Measurements from ENCODE around the gene THSD4.

Gene THSD4

GRCh38 chr15:71468715-71469114 is 353.4 kb downstream of the THSD4 start:
- DNase-seq: no peak

- DNase-seq: no peak
Observed at GRCh38 chr15:71469413-71469812, 354.1 kb downstream of the THSD4 start.

GRCh38 chr15:71471347-71471746 is 356.1 kb downstream of the THSD4 start:
- no peak for DNase-seq

- no peak for DNase-seq
Observed at GRCh38 chr15:71472566-71472965, 357.3 kb downstream of the THSD4 start.

GRCh38 chr15:71473751-71474150 is 358.5 kb downstream of the THSD4 start:
- no peak for DNase-seq

GRCh38 chr15:71476823-71477222 is 361.6 kb downstream of the THSD4 start:
- no peak for DNase-seq

- DNase-seq: no peak
Observed at GRCh38 chr15:71480556-71480955, 365.3 kb downstream of the THSD4 start.

GRCh38 chr15:71484080-71484479 is 368.8 kb downstream of the THSD4 start:
- no peak for DNase-seq

- DNase-seq: peak; percentile 8
Observed at GRCh38 chr15:71485094-71485693, 369.9 kb downstream of the THSD4 start.

GRCh38 chr15:71489570-71489969 is 374.3 kb downstream of the THSD4 start:
- DNase-seq: no peak

GRCh38 chr15:71493526-71493925 is 378.3 kb downstream of the THSD4 start:
- no peak for DNase-seq

GRCh38 chr15:71494563-71495397 is 379.5 kb downstream of the THSD4 start:
- no peak for DNase-seq

GRCh38 chr15:71495398-71495780 is 380.1 kb downstream of the THSD4 start:
- DNase-seq: no peak

- DNase-seq: no peak
Observed at GRCh38 chr15:71496336-71496955, 381.2 kb downstream of the THSD4 start.

- DNase-seq: no peak
Observed at GRCh38 chr15:71501344-71502076, 386.2 kb downstream of the THSD4 start.

GRCh38 chr15:71502077-71502432 is 386.8 kb downstream of the THSD4 start:
- DNase-seq: no peak

- no peak for DNase-seq
Observed at GRCh38 chr15:71505962-71506361, 390.7 kb downstream of the THSD4 start.

GRCh38 chr15:71506946-71507345 is 391.7 kb downstream of the THSD4 start:
- no peak for DNase-seq

GRCh38 chr15:71508081-71508682 is 392.9 kb downstream of the THSD4 start:
- no peak for DNase-seq

- DNase-seq: no peak
Observed at GRCh38 chr15:71509139-71509538, 393.9 kb downstream of the THSD4 start.

GRCh38 chr15:71510763-71511162 is 395.5 kb downstream of the THSD4 start:
- DNase-seq: no peak

- DNase-seq: no peak
Observed at GRCh38 chr15:71511796-71512681, 396.8 kb downstream of the THSD4 start.
